HG03159 (cell line): ENCODE measurements around the gene MSANTD4.
"Not testable (repeated sequence)": the region's sequence is repeated elsewhere in the genome, so short reads cannot be mapped to it uniquely, and the experiment has no call there.

ENCODE experiments used
- ATAC-seq: cut with Tn5 transposase; IDR thresholded peaks from one replicate; pipeline ENCODE4 v1.9.1; 2021; ENCODE audit warnings: mild to moderate bottlenecking, moderate library complexity; ENCODE audit not compliant: unreplicated experiment

MSANTD4 gene

DNA sequence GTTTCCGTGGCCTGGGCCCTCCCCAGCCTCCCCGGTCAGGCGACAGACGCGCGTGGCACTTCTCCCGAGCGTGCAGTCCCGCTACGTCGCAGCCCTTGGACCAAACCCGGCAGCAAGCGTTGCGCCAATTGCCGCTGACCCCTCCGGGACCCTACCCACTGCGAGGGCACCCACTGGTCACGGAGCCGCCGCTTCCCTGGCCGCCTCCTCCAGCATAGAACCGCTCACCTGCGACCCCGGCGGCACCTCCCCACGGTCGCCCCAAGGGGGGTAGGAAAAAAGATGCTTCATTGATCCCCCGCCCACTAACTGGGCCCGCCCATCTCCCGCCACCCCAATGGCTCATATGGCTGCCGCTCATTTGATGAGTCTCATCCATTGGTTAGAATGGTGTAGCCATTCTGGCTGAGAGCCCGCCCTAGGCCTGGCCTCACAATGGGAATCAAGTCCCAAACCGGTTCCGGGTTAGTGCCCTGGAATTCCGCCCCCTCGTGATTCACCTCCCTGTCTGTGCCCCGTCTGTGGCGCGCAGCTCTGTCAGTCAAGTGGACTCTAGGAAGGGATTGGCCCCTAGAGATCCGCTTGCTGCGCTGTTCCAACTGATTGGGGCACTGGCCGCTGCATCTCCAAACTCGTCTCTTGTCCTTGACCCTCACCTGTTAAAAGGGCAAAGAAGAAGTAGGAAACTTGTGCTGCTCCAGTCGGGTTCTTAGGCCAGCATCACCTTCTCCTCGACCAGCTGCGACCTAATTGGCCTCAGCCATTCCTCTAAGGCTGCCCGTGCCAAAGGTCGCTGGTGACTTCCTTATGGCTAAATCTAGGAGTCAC, at the start of gene MSANTD4:
Gene MSANTD4 (minus strand): TSS at position 274 of the 828 bp plus-strand sequence. CDS start 11,323 bp downstream, outside the sequence.
- ATAC-seq: peak; percentile 97

- no peak for ATAC-seq
These were observed 48.6 kb upstream of the MSANTD4 start for GRCh38 chr11:106070606-106071005.

DNA sequence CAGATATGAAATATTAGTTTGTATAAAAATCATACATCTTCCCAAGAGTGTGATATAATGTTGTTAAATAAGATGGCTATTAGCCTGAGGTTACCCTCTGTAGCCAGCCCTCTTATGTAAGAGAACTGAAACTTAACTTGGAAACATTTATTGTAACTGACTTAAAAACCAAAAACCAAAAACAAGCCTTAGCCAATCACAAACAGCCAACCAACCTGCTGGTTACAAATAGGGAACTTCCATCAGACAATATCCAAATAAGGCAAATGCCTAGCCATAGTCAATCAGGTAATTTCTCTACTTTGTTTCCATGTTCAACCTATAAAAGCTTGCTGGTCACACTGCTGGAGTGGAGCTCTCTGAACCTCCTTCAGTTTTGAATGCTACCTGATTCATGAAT, 41.0 kb upstream of the MSANTD4 start:
- ATAC-seq: peak; percentile 64

GRCh38 chr11:106061954-106062949, 40.2 kb upstream of the MSANTD4 start:
- ATAC-seq: no peak

- no peak for ATAC-seq
These were observed 39.3 kb upstream of the MSANTD4 start for GRCh38 chr11:106061249-106061784.

DNA sequence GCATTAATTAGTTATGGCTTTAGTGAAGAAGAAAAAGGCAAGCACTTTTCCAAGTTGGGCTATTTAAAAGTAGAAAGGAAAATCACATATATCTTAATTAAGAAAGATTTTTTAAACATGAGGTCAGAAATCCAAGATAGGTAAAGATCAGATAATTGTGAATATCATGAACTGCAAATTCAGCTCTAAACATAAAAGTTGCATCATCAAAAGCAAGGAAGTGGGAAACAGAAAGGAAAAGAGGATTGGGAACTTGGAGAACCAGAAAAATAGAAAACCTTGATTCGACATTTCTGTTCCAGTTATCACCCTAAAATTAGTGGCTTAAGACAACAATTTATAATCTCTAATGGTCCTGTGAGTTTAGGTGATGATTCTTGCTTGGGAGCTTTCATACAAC, 37.6 kb upstream of the MSANTD4 start:
- ATAC-seq: no peak

GRCh38 chr11:106058377-106058776, 36.3 kb upstream of the MSANTD4 start:
- ATAC-seq: not testable (repeated sequence)

- no peak for ATAC-seq
These were observed 29.1 kb upstream of the MSANTD4 start for GRCh38 chr11:106051103-106051502.

DNA sequence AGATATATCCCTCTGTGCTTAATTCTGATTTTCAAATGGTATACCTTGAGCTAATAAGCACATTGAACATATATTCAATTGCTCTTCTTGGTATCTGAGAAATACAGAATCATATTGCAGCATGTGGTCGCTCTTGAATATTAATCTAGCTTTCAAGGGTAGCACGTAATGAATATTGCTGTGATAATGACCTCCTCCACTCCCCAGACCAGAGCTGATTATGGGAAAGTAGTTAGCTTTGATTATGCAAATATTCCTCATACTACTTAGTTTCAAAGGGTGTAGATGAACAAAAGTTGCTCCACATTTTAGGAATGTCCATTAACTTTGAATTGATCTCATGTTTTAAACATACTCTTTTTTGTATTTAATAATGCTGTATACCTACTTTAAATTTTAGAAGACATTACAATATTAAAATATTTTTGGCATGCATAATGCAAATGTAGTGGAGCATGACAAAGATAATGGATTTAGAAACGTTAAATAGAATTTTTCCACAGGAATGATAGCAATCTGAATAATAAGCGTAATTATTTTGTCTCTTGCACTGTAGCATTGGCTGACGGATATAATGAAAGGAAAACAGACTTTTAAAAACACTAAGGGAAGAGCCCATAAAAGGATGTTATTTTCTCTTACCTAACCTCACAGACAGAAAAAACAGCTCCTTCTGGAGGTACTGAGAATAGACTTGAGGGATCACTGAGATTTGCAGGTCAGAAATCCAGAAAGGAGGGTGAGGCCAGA, 27.9 kb upstream of the MSANTD4 start:
- no peak for ATAC-seq

DNA sequence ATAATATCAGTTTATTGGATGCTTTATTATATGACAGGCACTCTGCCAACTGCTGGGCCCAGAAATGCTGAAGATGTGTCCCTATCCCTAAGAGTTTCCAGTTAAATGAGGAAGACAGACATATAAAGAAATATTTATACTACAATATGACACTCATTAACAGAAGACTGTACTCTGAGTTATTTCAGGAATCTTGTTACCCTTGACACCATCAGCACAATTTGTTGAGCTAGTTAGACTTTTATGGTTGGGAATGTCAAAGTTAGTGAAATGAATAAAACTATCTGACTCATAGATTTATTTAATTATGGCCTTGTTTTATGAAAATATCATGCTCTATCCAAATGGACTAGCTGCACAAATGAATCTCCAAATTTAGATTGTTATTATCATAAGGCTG, 25.6 kb upstream of the MSANTD4 start:
- no peak for ATAC-seq

- no peak for ATAC-seq
These were observed 21.5 kb upstream of the MSANTD4 start for GRCh38 chr11:106043540-106043939.

DNA sequence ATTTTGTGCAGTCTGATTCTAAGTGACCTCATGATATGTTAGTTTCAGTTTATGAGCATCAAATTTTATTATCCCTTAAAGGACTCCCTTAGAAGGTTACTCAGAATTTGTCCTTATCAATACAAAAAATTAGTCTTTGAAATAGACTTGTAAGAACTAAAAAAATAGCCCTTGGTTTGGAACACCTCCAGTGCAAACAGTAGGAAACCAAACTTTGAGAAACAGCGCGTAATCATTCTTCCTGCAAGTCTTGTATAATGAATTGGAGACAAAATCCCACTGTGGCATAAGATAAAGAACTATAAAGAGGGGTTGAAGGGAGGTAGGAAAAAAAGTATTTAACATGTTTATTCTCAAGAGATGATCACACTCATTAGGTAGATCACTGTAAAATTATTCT, 10.8 kb upstream of the MSANTD4 start:
- ATAC-seq: no peak

DNA sequence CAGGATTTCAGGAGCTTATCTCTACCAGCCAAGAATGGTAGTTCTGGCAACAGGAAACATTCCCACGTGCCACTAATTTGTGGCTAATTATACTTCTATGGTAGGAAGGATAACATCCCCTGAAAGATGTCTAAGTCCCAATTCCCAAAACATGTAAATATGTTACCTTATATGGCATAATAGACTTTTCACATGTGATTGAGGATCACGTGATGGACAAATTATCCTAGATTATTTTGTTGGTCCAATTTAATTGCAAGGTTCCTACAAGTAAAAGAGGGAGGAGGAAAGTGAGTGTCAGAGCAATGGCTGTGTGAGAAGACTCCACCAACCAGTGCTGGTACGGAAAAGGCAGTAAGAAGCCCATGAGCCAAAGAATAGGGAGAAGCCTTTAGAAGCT, 9.9 kb upstream of the MSANTD4 start:
- no peak for ATAC-seq

GRCh38 chr11:106031202-106031810, 9.3 kb upstream of the MSANTD4 start:
- ATAC-seq: no peak

DNA sequence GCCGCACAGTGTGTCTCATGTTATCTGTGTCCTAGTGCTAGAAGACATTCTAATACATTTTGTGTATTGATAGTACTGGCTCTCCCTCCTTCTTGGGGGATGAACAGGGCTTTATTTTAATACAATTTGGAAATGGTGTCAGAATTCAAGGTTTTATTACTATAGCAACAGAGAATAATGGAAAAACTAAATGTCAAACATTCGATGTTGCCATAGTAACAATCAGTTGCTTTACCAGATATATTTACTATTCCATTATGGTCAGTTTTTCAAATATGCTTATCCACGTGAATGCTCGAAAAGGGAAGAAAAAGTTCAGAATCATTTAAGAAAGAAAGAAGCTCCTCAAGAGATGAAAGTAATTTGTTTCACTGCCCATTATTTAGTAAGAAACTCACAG, 8.6 kb upstream of the MSANTD4 start:
- ATAC-seq: no peak

GRCh38 chr11:106022795-106023275, 795 bp upstream of the MSANTD4 start:
- ATAC-seq: no peak

GRCh38 chr11:106021181-106021966, 666 bp downstream of the MSANTD4 start:
- peak; percentile 13 for ATAC-seq

DNA sequence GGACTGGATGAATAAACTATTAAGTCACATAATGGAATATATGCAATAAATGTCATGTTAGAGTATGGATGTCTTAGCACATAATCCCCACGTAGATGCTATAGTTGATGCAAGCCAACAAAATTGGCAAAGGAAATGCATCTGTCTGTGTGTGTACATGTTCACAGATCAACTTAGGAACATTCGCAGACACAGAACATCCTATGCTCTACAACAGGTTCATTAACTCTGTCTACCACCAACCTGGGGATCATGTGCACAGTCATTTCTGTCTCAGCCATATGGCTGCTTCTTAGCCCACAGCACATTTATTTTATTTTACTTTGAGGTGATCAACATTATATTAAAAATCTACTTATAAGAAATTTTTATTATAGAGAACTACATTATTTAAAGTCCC, 4.9 kb downstream of the MSANTD4 start:
- no peak for ATAC-seq

- ATAC-seq: no peak
These were observed 7.0 kb downstream of the MSANTD4 start for GRCh38 chr11:106015066-106015465.
